ENCODE results near the gene POLR3C. TPM values are rescaled to one million over a fixed set of nuclear protein-coding genes. Genes with fewer than 3 reads are reported as not detected.

The POLR3C gene
- total and polyA plus RNA-seq, 5 donors from 2014 or later: 30.3 to 52.2 (median 45.8) TPM

- ATAC-seq (ENCODE audit: low read depth in 2 of 2) (no peak), DNase-seq (no peak)
- no peak overlapping the region for H3K27ac ChIP-seq (ENCODE audit: insufficient read depth, low read length, poor library complexity, severe bottlenecking)
- no peaks in the 10 kb centered on the region for H3K36me3 ChIP-seq (ENCODE audit: control insufficient read depth, insufficient read depth, low read length)
- no peaks in the 10 kb centered on the region for H3K36me3 Mint-ChIP-seq
- H3K27me3 Mint-ChIP-seq: peaks cover 57% of the 10 kb centered on the region
- H3K4me1 ChIP-seq (ENCODE audit: control insufficient read depth, insufficient read depth, low read length, poor library complexity, severe bottlenecking): no peaks in the 10 kb centered on the region
- no peaks in the 10 kb centered on the region for H3K9me3 ChIP-seq (ENCODE audit: control insufficient read depth in 2 of 2, low read length in 2 of 2)
- H3K4me3 Mint-ChIP-seq: no peak overlapping the region
- peaks cover 0 to 8% (median 0%) of the 10 kb centered on the region in 4 donors for H3K4me1 Mint-ChIP-seq
- no peak overlapping the region for H3K4me3 ChIP-seq (ENCODE audit: low read depth, low read length)
- H3K27ac Mint-ChIP-seq: no peak overlapping the region
- peaks cover 3% of the 10 kb centered on the region for H3K27me3 ChIP-seq (ENCODE audit: control insufficient read depth, insufficient read depth, low read length)
- H3K9me3 Mint-ChIP-seq: no peaks in the 10 kb centered on the region
Measured at GRCh38 chr1:145878724-145879123, 54.7 kb downstream of the POLR3C start.

- Mint-ChIP-seq H3K27ac (peak overlapping the region in 1 of 3 donors; percentile 61), H3K36me3 (no peaks in the 10 kb centered on the region), H3K4me3 (no peak overlapping the region), H3K27me3 (peaks cover 59% of the 10 kb centered on the region), H3K4me1 (peaks cover 0 to 8% (median 3%) of the 10 kb centered on the region in 4 donors), H3K9me3 (no peaks in the 10 kb centered on the region)
- H3K27ac ChIP-seq (ENCODE audit: insufficient read depth, low read length, poor library complexity, severe bottlenecking): no peak overlapping the region
- no peak overlapping the region for H3K4me3 ChIP-seq (ENCODE audit: low read depth, low read length)
- no peaks in the 10 kb centered on the region for H3K36me3 ChIP-seq (ENCODE audit: control insufficient read depth, insufficient read depth, low read length)
- DNase-seq (no peak), ATAC-seq (ENCODE audit: low read depth in 2 of 2) (no peak)
- H3K27me3 ChIP-seq (ENCODE audit: control insufficient read depth, insufficient read depth, low read length): peaks cover 12% of the 10 kb centered on the region
- H3K4me1 ChIP-seq (ENCODE audit: control insufficient read depth, insufficient read depth, low read length, poor library complexity, severe bottlenecking): no peaks in the 10 kb centered on the region
- H3K9me3 ChIP-seq (ENCODE audit: control insufficient read depth in 2 of 2, low read length in 2 of 2): no peaks in the 10 kb centered on the region
Measured at GRCh38 chr1:145879775-145880174, 55.8 kb downstream of the POLR3C start.

DNA sequence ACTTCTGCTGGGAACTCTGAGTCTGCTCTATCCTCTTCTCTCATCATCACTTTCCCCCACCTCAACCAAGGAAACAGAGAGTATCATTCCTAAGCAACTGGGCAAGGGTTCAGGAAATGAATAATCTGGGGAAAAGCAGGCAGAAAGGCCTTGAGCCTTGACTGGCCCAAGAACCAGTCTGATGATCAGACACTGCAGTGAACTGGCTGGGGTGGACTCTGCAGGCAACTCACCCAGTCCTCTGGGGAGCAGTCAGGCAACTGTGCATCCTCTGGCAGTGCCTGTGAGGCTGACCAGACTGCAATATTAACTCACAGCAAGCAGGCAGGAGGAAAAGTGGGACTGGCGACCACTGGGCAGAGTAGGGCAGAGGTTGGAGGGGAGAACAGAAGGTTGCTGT lies 60.7 kb downstream of the POLR3C start:
- ATAC-seq (ENCODE audit: low read depth in 2 of 2): no peak
- DNase-seq: no peak
- Mint-ChIP-seq H3K4me3 (peak overlapping the region in 3 of 4 donors; percentile 41 to 91 (median 89)), H3K36me3 (no peaks in the 10 kb centered on the region), H3K4me1 (peaks cover 6 to 21% (median 12%) of the 10 kb centered on the region in 4 donors), H3K27me3 (peaks cover 62% of the 10 kb centered on the region), H3K27ac (no peak overlapping the region), H3K9me3 (no peaks in the 10 kb centered on the region)
- Histone ChIP-seq H3K9me3 (ENCODE audit: control insufficient read depth in 2 of 2, low read length in 2 of 2) (no peaks in the 10 kb centered on the region), H3K4me3 (ENCODE audit: low read depth, low read length) (no peak overlapping the region), H3K27ac (ENCODE audit: insufficient read depth, low read length, poor library complexity, severe bottlenecking) (no peak overlapping the region), H3K4me1 (ENCODE audit: control insufficient read depth, insufficient read depth, low read length, poor library complexity, severe bottlenecking) (peaks cover 11% of the 10 kb centered on the region), H3K36me3 (ENCODE audit: control insufficient read depth, insufficient read depth, low read length) (no peaks in the 10 kb centered on the region), H3K27me3 (ENCODE audit: control insufficient read depth, insufficient read depth, low read length) (peaks cover 14% of the 10 kb centered on the region)

DNA sequence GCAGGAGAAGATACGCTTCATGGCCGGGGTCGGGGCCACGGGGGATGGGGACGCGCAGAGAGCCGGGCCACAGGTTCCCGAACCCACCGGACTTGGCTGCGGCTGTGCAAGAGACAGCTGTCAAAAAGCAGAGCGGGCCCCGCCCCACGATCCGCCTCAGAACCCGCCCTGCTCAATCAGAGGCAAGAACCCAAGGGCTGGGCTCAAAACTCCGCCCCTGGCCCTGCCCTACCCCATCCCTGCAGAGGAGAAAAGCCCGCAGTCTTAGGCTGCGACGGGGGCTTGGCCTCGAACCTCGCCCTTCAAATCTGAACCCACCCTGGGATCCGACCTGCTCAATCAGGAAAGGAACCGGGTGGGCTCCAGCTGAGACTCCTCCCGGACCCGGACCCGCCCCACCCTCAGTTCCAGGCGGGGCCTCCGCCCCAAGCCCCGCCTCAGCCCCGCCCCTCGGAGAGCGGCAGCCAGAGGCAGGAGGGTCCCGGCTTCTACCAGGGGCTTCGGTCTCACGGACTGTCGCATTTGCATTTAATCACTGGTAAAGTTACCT lies 61.8 kb downstream of the POLR3C start, which contains the start of gene ANKRD35:
Gene ANKRD35, minus strand, starts transcription at position 129 of the 550 bp plus-strand sequence. Its CDS starts 108 bp downstream, at position 21.
- no peaks in the 10 kb centered on the region for H3K9me3 ChIP-seq (ENCODE audit: control insufficient read depth in 2 of 2, low read length in 2 of 2)
- peak; percentile 83 to 89 (median 87) for DNase-seq
- peaks cover 14% of the 10 kb centered on the region for H3K27me3 ChIP-seq (ENCODE audit: control insufficient read depth, insufficient read depth, low read length)
- H3K36me3 ChIP-seq (ENCODE audit: control insufficient read depth, insufficient read depth, low read length): no peaks in the 10 kb centered on the region
- peak within 1 kb of the TSS; percentile 54 for H3K4me3 ChIP-seq (ENCODE audit: low read depth, low read length)
- no peak within 1 kb of the TSS for H3K27ac Mint-ChIP-seq
- peaks cover 0 to 21% (median 11%) of the 10 kb centered on the region in 4 donors for H3K4me1 Mint-ChIP-seq
- H3K27ac ChIP-seq (ENCODE audit: insufficient read depth, low read length, poor library complexity, severe bottlenecking): no peak within 1 kb of the TSS
- H3K4me3 Mint-ChIP-seq: peak within 1 kb of the TSS; percentile 76 to 91 (median 87)
- H3K36me3 Mint-ChIP-seq: no peaks in the 10 kb centered on the region
- peak; percentile 99 for ATAC-seq (ENCODE audit: low read depth in 2 of 2)
- no peaks in the 10 kb centered on the region for H3K9me3 Mint-ChIP-seq
- peaks cover 11% of the 10 kb centered on the region for H3K4me1 ChIP-seq (ENCODE audit: control insufficient read depth, insufficient read depth, low read length, poor library complexity, severe bottlenecking)
- peaks cover 58% of the 10 kb centered on the region for H3K27me3 Mint-ChIP-seq

DNA sequence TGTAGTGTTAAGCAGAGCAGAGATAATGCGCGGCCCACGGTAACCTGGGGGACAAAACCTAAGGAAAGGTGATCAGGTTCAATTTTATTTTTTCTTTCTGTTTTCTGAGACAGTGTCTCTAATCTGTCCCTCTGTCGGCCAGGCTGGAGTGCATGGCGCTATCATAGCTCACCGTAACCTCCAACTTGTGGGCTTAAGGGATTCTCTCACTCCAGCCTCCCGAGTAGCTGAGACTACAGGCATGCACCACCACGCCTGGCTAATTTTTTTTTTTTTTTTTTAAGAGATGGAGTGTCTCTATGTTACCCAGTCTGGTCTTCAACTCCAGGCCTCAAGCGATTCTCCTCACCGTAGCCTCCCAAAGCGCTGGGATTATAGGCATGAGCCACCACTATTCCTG lies 62.4 kb downstream of the POLR3C start:
- no peak for DNase-seq
- Mint-ChIP-seq H3K27me3 (peaks cover 57% of the 10 kb centered on the region), H3K27ac (no peak overlapping the region), H3K9me3 (no peaks in the 10 kb centered on the region), H3K36me3 (no peaks in the 10 kb centered on the region), H3K4me1 (peaks cover 0 to 21% (median 11%) of the 10 kb centered on the region in 4 donors), H3K4me3 (peak overlapping the region; percentile 76 to 91 (median 87))
- H3K4me1 ChIP-seq (ENCODE audit: control insufficient read depth, insufficient read depth, low read length, poor library complexity, severe bottlenecking): peaks cover 11% of the 10 kb centered on the region
- no peak for ATAC-seq (ENCODE audit: low read depth in 2 of 2)
- no peaks in the 10 kb centered on the region for H3K36me3 ChIP-seq (ENCODE audit: control insufficient read depth, insufficient read depth, low read length)
- H3K27ac ChIP-seq (ENCODE audit: insufficient read depth, low read length, poor library complexity, severe bottlenecking): no peak overlapping the region
- H3K4me3 ChIP-seq (ENCODE audit: low read depth, low read length): peak overlapping the region; percentile 54
- no peaks in the 10 kb centered on the region for H3K9me3 ChIP-seq (ENCODE audit: control insufficient read depth in 2 of 2, low read length in 2 of 2)
- peaks cover 14% of the 10 kb centered on the region for H3K27me3 ChIP-seq (ENCODE audit: control insufficient read depth, insufficient read depth, low read length)

DNA sequence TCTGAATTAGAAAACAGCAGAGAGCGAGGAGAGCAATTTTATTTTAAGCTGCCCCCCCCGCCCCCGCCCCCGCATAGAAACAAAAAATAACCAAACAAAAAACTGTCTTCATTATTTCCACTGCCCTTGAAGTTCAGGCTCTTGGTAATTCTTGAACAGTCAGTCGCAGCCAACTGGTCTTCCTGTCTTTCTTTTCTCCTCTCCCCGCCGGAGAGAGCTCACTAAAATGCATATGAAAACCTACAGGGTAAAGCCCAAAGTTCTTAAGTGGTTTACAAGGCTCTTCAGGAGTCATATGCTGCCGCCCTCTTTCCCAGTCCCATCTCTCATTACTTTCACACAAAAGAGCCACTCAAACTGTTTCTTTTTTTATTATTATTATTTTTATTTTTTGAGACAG lies 62.8 kb downstream of the POLR3C start:
- Mint-ChIP-seq H3K4me1 (peaks cover 0 to 21% (median 11%) of the 10 kb centered on the region in 4 donors), H3K4me3 (peak overlapping the region; percentile 24 to 76 (median 72)), H3K9me3 (no peaks in the 10 kb centered on the region), H3K36me3 (no peaks in the 10 kb centered on the region), H3K27me3 (peaks cover 52% of the 10 kb centered on the region), H3K27ac (no peak overlapping the region)
- Histone ChIP-seq H3K27me3 (ENCODE audit: control insufficient read depth, insufficient read depth, low read length) (peaks cover 14% of the 10 kb centered on the region), H3K4me1 (ENCODE audit: control insufficient read depth, insufficient read depth, low read length, poor library complexity, severe bottlenecking) (peaks cover 11% of the 10 kb centered on the region), H3K27ac (ENCODE audit: insufficient read depth, low read length, poor library complexity, severe bottlenecking) (no peak overlapping the region), H3K4me3 (ENCODE audit: low read depth, low read length) (no peak overlapping the region), H3K9me3 (ENCODE audit: control insufficient read depth in 2 of 2, low read length in 2 of 2) (no peaks in the 10 kb centered on the region), H3K36me3 (ENCODE audit: control insufficient read depth, insufficient read depth, low read length) (no peaks in the 10 kb centered on the region)
- ATAC-seq (ENCODE audit: low read depth in 2 of 2) (no peak), DNase-seq (no peak)

DNA sequence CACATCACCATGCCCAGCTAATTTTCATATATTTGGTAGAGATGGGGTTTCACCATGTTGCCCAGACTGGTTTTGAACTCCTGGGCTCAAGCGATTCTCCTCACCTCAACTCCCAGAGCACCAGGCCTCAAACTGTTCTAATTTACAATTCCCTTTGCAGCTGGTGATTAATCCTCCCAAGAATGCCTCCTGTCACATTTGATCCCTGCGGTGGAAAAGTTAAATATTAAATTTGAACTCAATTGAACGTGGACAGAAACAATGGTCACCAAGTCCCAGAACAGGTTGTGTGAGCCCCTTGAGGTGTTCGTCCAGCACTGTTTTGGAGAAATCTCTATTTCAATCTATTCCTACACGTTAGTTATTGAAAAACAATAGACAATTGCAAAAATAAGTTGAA lies 63.6 kb downstream of the POLR3C start:
- Histone ChIP-seq H3K27me3 (ENCODE audit: control insufficient read depth, insufficient read depth, low read length) (peaks cover 14% of the 10 kb centered on the region), H3K27ac (ENCODE audit: insufficient read depth, low read length, poor library complexity, severe bottlenecking) (no peak overlapping the region), H3K9me3 (ENCODE audit: control insufficient read depth in 2 of 2, low read length in 2 of 2) (no peaks in the 10 kb centered on the region), H3K4me3 (ENCODE audit: low read depth, low read length) (no peak overlapping the region), H3K36me3 (ENCODE audit: control insufficient read depth, insufficient read depth, low read length) (no peaks in the 10 kb centered on the region), H3K4me1 (ENCODE audit: control insufficient read depth, insufficient read depth, low read length, poor library complexity, severe bottlenecking) (peaks cover 11% of the 10 kb centered on the region)
- H3K9me3 Mint-ChIP-seq: no peaks in the 10 kb centered on the region
- DNase-seq (no peak), ATAC-seq (ENCODE audit: low read depth in 2 of 2) (no peak)
- no peak overlapping the region for H3K27ac Mint-ChIP-seq
- H3K36me3 Mint-ChIP-seq: no peaks in the 10 kb centered on the region
- H3K4me3 Mint-ChIP-seq: peak overlapping the region in 3 of 4 donors; percentile 27 to 89 (median 43)
- peaks cover 45% of the 10 kb centered on the region for H3K27me3 Mint-ChIP-seq
- H3K4me1 Mint-ChIP-seq: peaks cover 0 to 21% (median 11%) of the 10 kb centered on the region in 4 donors

DNA sequence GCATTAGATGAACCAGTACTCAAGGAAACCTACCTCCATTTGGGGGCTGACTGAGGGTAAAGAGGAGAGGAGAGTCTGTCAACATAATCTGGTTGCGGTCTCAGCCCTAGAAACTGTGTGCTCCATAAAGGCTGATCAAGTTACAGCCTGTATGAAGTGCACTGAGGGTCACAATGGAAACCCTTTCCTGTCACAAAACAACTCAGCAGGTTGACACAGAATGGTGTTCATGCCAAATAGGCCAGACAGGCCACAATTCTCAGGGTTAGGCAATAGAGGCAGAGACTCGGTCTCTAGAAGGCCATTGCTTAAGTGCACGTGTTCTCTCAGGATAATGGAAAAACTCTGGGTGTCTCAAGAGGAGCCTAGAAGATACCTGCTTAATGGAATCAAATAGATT lies 65.7 kb downstream of the POLR3C start:
- Histone ChIP-seq H3K27ac (ENCODE audit: insufficient read depth, low read length, poor library complexity, severe bottlenecking) (no peak overlapping the region), H3K4me3 (ENCODE audit: low read depth, low read length) (no peak overlapping the region), H3K27me3 (ENCODE audit: control insufficient read depth, insufficient read depth, low read length) (peaks cover 3% of the 10 kb centered on the region), H3K36me3 (ENCODE audit: control insufficient read depth, insufficient read depth, low read length) (no peaks in the 10 kb centered on the region), H3K4me1 (ENCODE audit: control insufficient read depth, insufficient read depth, low read length, poor library complexity, severe bottlenecking) (peaks cover 11% of the 10 kb centered on the region), H3K9me3 (ENCODE audit: control insufficient read depth in 2 of 2, low read length in 2 of 2) (no peaks in the 10 kb centered on the region)
- no peaks in the 10 kb centered on the region for H3K36me3 Mint-ChIP-seq
- H3K27me3 Mint-ChIP-seq: peaks cover 27% of the 10 kb centered on the region
- ATAC-seq (ENCODE audit: low read depth in 2 of 2): no peak
- no peak overlapping the region for H3K4me3 Mint-ChIP-seq
- no peak for DNase-seq
- peaks cover 0 to 17% (median 11%) of the 10 kb centered on the region in 4 donors for H3K4me1 Mint-ChIP-seq
- H3K27ac Mint-ChIP-seq: no peak overlapping the region
- no peaks in the 10 kb centered on the region for H3K9me3 Mint-ChIP-seq

Data from CD4-positive, CD25-positive, alpha-beta regulatory T cell (primary cell).